Endothelial cell of umbilical vein (primary cell): ENCODE results near the gene EIF3B. TPM values are rescaled to one million over a fixed set of nuclear protein-coding genes. Genes with fewer than 3 reads are reported as not detected.

Source experiments
- BruUV-seq: library from RNA; stranded (reverse); fragments of 400-500 nt; replicated peaks from 2 replicates; lab custom pipeline; 2021; lab: Mats Ljungman, UMichigan
- CTCF ChIA-PET: fragments of 300-600, 350-600 bp; sonication (Branson Sonifier 250); formaldehyde crosslinking; loops from one replicate; lab custom pipeline; 2021; ENCODE audit warnings: antibody characterized with exemption, inconsistent platforms; lab: Charles Lee
- POLR2A ChIA-PET: fragments of 300-600, 350-600 bp; sonication (Branson Sonifier 250); formaldehyde crosslinking; loops from one replicate; lab custom pipeline; 2021; ENCODE audit warnings: antibody characterized with exemption, inconsistent platforms; lab: Charles Lee
- DNase-seq: peaks from one replicate; pipeline ENCODE4 v3.0.0-alpha.2; 2011; ENCODE audit warnings: low read depth, low spot score
- FAIRE-seq: peaks from 2 replicates; lab custom pipeline; 2011; peaks lifted over from hg19 to GRCh38; lab: Jason Lieb, UNC
- H2AFZ ChIP-seq: 2 replicates; pipeline ENCODE4 v1.6.0; 2012; ENCODE audit warnings: low read depth, low read length, control low read depth, inconsistent platforms
- H3K27ac ChIP-seq: 2 replicates; pipeline ENCODE4 v1.5.1; 2011; ENCODE audit warnings: low read depth, mild to moderate bottlenecking, control low read depth, low read length, moderate library complexity; ENCODE audit not compliant: insufficient read depth
- H3K27me3 ChIP-seq, 2 experiments: 2 replicates each; pipeline versions ENCODE4 v1.6.0 to v1.6.1; 2011; ENCODE audit warnings: low read length in 2 of 2, mixed read lengths in 1 of 2; ENCODE audit not compliant: control insufficient read depth in 2 of 2, insufficient read depth in 2 of 2
- H3K36me3 ChIP-seq, 2 experiments: 2 replicates in 1 of 2; 3 replicates in 1 of 2; pipeline ENCODE4 v1.5.1; 2011; ENCODE audit warnings: low read length in 2 of 2, mild to moderate bottlenecking in 1 of 2, moderate library complexity in 1 of 2; ENCODE audit not compliant: control insufficient read depth in 2 of 2, insufficient read depth in 2 of 2; ENCODE audit errors: extremely low read depth in 1 of 2
- H3K4me1 ChIP-seq: 3 replicates; pipeline ENCODE4 v1.5.1; 2011; ENCODE audit warnings: mild to moderate bottlenecking, low read length; ENCODE audit not compliant: control insufficient read depth, insufficient read depth; ENCODE audit errors: extremely low read depth
- H3K4me2 ChIP-seq: 2 replicates; pipeline ENCODE4 v1.6.1; 2011; ENCODE audit warnings: low read length, control low read depth, mixed read lengths; ENCODE audit not compliant: insufficient read depth
- H3K4me3 ChIP-seq, 3 experiments: fragments of 200-600 bp in 1 of 3; sonication (generic), shearing (Covaris generic) in 1 of 3; replicated peaks in 1 of 3; 2 replicates each; pipeline ENCODE4 v1.5.1; 2011 to 2016; ENCODE audit warnings: control low read depth in 3 of 3, low read length in 3 of 3, mild to moderate bottlenecking in 2 of 3, inconsistent platforms in 1 of 3, low read depth in 1 of 3, moderate library complexity in 1 of 3; ENCODE audit not compliant: insufficient read depth in 1 of 3
- H3K79me2 ChIP-seq: 2 replicates; pipeline ENCODE4 v1.6.0; 2012; ENCODE audit warnings: low read length, inconsistent platforms; ENCODE audit not compliant: control insufficient read depth, insufficient read depth
- H3K9ac ChIP-seq: replicated peaks from 2 replicates; pipeline ENCODE3; 2011; ENCODE audit warnings: low read length, control low read depth; ENCODE audit not compliant: insufficient read depth; ENCODE audit errors: extremely low read depth
- H3K9me1 ChIP-seq: replicated peaks from 3 replicates; pipeline ENCODE4 v1.6.0; 2011; ENCODE audit warnings: mild to moderate bottlenecking, low read length; ENCODE audit not compliant: control insufficient read depth, insufficient read depth; ENCODE audit errors: extremely low read depth
- H3K9me3 ChIP-seq: replicated peaks from 2 replicates; pipeline ENCODE4 v1.5.1; 2012; ENCODE audit warnings: low read length, inconsistent platforms; ENCODE audit not compliant: control insufficient read depth, insufficient read depth
- H4K20me1 ChIP-seq: replicated peaks from 2 replicates; pipeline ENCODE3; 2011; ENCODE audit warnings: mild to moderate bottlenecking, low read length; ENCODE audit not compliant: control insufficient read depth, insufficient read depth; ENCODE audit errors: extremely low read depth
- CTCF ChIP-seq, 2 donors: IDR thresholded peaks; 1 replicate in 1 of 2; 2 replicates in 1 of 2; pipeline ENCODE4 v1.5.1; 2011; ENCODE audit warnings: low read length in 2 of 2, mild to moderate bottlenecking in 2 of 2, moderate library complexity in 2 of 2, control low read depth in 1 of 2, inconsistent platforms in 1 of 2, low read depth in 1 of 2; ENCODE audit not compliant: insufficient read depth in 1 of 2; ENCODE audit errors: extremely low read depth in 1 of 2
- EZH2 ChIP-seq: IDR thresholded peaks from 2 replicates; pipeline ENCODE4 v1.6.1; 2012; ENCODE audit warnings: borderline replicate concordance, low read depth, mild to moderate bottlenecking, moderate library complexity, low read length, inconsistent platforms; ENCODE audit not compliant: severe bottlenecking
- FOS ChIP-seq: IDR thresholded peaks from 2 replicates; pipeline ENCODE4 v1.6.1; 2011; ENCODE audit warnings: mild to moderate bottlenecking, low read length, moderate library complexity, borderline replicate concordance; ENCODE audit not compliant: insufficient read depth
- GATA2 ChIP-seq: IDR thresholded peaks from 2 replicates; pipeline ENCODE4 v1.7.0; 2011; ENCODE audit warnings: low read depth, mild to moderate bottlenecking, moderate library complexity, mixed read lengths, low read length; ENCODE audit not compliant: insufficient read length, insufficient read depth
- JUN ChIP-seq: IDR thresholded peaks from 2 replicates; pipeline ENCODE4 v1.6.1; 2011; ENCODE audit warnings: borderline replicate concordance, low read depth; ENCODE audit not compliant: insufficient read length, insufficient read depth
- MAX ChIP-seq: IDR thresholded peaks from 2 replicates; pipeline ENCODE4 v1.6.1; 2011; ENCODE audit not compliant: insufficient read depth, insufficient read length
- MYC ChIP-seq: IDR thresholded peaks from one replicate; pipeline ENCODE4 v1.6.1; 2011; ENCODE audit warnings: mild to moderate bottlenecking, low read depth, low read length
- POLR2A ChIP-seq: IDR thresholded peaks from 2 replicates; pipeline ENCODE4 v1.6.1; 2012; ENCODE audit warnings: low read depth, mild to moderate bottlenecking, control low read depth, low read length
- POLR2AphosphoS5 ChIP-seq: IDR thresholded peaks from 2 replicates; pipeline ENCODE4 v1.6.1; 2012; ENCODE audit warnings: low read depth, mild to moderate bottlenecking, control low read depth, low read length, moderate library complexity; ENCODE audit not compliant: insufficient read depth
- dilution Hi-C: fragments of 300-500 bp; cut with MboI; formaldehyde crosslinking; loops from one replicate; pipeline ENCODE4 v1.15.0; 2019; ENCODE audit warnings: low sequenced_read_pairs; ENCODE audit not compliant: extremely low pct_ligation_motif_present
- intact Hi-C: fragments of 100-400 bp; cut with micrococcal nuclease; formaldehyde crosslinking; loops from one replicate; pipeline ENCODE4 v1.10.0; 2022
- polyA plus RNA-seq, 4 experiments: library from polyadenylated mRNA; depleted of rRNA in 3 of 4; stranded (reverse) in 3 of 4; unstranded in 1 of 4; fragments of >200 nt; gene quantifications; 2 replicates each; pipeline versions ENCODE4 v1.2.1 to v1.2.3, GENCODE V29; 2011 to 2012; ENCODE audit warnings: missing spikeins in 1 of 4
- total RNA-seq: library from RNA; stranded (reverse); gene quantifications from 2 replicates; pipeline ENCODE4 v1.2.3, GENCODE V29; 2021

Gene EIF3B
- total and polyA plus RNA-seq, 2 donors (not counting 3 experiments of a cell fraction or from before 2014, with no cell fraction given) = 104 to 207 TPM

GRCh38 chr7:2381227-2381626, 26.6 kb downstream of the EIF3B start:
- BruUV-seq = no TSS peak
- FAIRE-seq = no peak
- ChIA-PET POLR2A (no interaction called here), CTCF (no interaction called here)
- no peak for DNase-seq
- Histone ChIP-seq H3K9me3 (no peaks in the 10 kb centered on the region), H2AFZ (no peak overlapping the region), H3K36me3 (peaks cover 7 to 33% of the 10 kb centered on the region in 2 experiments), H3K79me2 (peaks cover 18% of the 10 kb centered on the region), H3K4me3 (no peak overlapping the region), H3K4me2 (no peak overlapping the region), H4K20me1 (no peaks in the 10 kb centered on the region), H3K9ac (no peak overlapping the region), H3K27me3 (no peaks in the 10 kb centered on the region), H3K9me1 (no peaks in the 10 kb centered on the region), H3K27ac (no peak overlapping the region), H3K4me1 (no peaks in the 10 kb centered on the region)
- intact Hi-C loops (no loop called here), dilution Hi-C loops (no loop called here)
- TF ChIP-seq CTCF (IDR thresholded peaks at IDR 0.05; ENCODE audit: extremely low read depth in 1 of 2, insufficient read depth in 1 of 2, low read depth in 1 of 2, low read length in 2 of 2) = no peak
- no peak for TF ChIP-seq POLR2AphosphoS5
- no peak for TF ChIP-seq MYC
- no peak for TF ChIP-seq FOS
- TF ChIP-seq JUN = no peak
- no peak for TF ChIP-seq GATA2
- no peak for TF ChIP-seq EZH2
- no peak for TF ChIP-seq MAX
- no peak for TF ChIP-seq POLR2A
